HL-60 (cell line): Measurements from ENCODE around the gene MAB21L3.

Experiments
- DNase-seq, 2 experiments: peaks; one replicate each; pipeline ENCODE4 v3.0.0-alpha.2; 2010 to 2020; ENCODE audit warnings: low read depth in 1 of 2, low spot score in 1 of 2
- H3K27ac ChIP-seq: fragments of 250-450 bp; sonication (Bioruptor Pico); replicated peaks from 2 replicates; pipeline ENCODE4 v1.5.1; 2020; ENCODE audit warnings: mild to moderate bottlenecking, moderate library complexity
- H3K27me3 ChIP-seq: fragments of 250-450 bp; sonication (Bioruptor Pico); 2 replicates; pipeline ENCODE4 v1.5.1; 2021; ENCODE audit warnings: mild to moderate bottlenecking, moderate library complexity; ENCODE audit not compliant: insufficient read depth, poor library complexity, severe bottlenecking
- H3K4me3 ChIP-seq: replicated peaks from 2 replicates; pipeline ENCODE4 v1.5.1; 2011; ENCODE audit warnings: mild to moderate bottlenecking, control low read depth, low read length; ENCODE audit not compliant: insufficient read depth
- GABPA ChIP-seq: IDR thresholded peaks from 2 replicates; pipeline ENCODE4 v1.6.1; 2012; ENCODE audit warnings: low read depth
- POLR2AphosphoS5 ChIP-seq: IDR thresholded peaks from 2 replicates; pipeline ENCODE4 v1.6.1; 2012; ENCODE audit warnings: low read depth
- SPI1 ChIP-seq: IDR thresholded peaks from 2 replicates; pipeline ENCODE4 v1.6.1; 2012; ENCODE audit warnings: low read depth, mild to moderate bottlenecking, borderline replicate concordance
- TF ChIP-seq, protein P1 (sequence below): IDR thresholded peaks from one replicate; pipeline ENCODE4 v1.5.1; 2011; ENCODE audit warnings: low read length, control low read depth, inconsistent platforms; ENCODE audit not compliant: insufficient read depth
- TF ChIP-seq, protein P2 (sequence below): IDR thresholded peaks from 2 replicates; pipeline ENCODE4 v1.6.1; 2012; ENCODE audit warnings: low read depth; ENCODE audit not compliant: insufficient replicate concordance

MAB21L3 gene

DNA sequence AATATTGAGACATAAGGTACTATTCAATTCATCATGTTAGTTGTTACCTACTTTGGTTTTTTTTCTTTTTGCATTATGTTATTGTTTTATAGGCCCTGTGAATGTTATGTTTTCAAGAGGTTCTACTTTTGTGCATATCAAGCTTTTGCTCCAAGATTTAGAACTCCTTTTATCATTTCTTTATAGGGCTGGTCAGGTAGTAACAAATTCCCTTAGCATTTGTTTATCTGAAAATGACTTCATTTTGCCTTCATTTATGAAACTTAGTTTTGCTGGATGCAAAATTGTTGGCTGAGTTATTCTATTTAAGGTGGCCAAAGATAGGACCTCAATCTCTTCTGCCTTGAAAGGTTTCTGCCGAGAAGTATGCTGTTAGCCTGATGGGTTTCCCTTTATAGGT lies 21.3 kb upstream of the MAB21L3 start:
- TF ChIP-seq POLR2AphosphoS5 (no peak), SPI1 (no peak), GABPA (no peak)
- TF ChIP-seq, protein P1, sequence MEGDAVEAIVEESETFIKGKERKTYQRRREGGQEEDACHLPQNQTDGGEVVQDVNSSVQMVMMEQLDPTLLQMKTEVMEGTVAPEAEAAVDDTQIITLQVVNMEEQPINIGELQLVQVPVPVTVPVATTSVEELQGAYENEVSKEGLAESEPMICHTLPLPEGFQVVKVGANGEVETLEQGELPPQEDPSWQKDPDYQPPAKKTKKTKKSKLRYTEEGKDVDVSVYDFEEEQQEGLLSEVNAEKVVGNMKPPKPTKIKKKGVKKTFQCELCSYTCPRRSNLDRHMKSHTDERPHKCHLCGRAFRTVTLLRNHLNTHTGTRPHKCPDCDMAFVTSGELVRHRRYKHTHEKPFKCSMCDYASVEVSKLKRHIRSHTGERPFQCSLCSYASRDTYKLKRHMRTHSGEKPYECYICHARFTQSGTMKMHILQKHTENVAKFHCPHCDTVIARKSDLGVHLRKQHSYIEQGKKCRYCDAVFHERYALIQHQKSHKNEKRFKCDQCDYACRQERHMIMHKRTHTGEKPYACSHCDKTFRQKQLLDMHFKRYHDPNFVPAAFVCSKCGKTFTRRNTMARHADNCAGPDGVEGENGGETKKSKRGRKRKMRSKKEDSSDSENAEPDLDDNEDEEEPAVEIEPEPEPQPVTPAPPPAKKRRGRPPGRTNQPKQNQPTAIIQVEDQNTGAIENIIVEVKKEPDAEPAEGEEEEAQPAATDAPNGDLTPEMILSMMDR, result no peak
- TF ChIP-seq, protein P2, sequence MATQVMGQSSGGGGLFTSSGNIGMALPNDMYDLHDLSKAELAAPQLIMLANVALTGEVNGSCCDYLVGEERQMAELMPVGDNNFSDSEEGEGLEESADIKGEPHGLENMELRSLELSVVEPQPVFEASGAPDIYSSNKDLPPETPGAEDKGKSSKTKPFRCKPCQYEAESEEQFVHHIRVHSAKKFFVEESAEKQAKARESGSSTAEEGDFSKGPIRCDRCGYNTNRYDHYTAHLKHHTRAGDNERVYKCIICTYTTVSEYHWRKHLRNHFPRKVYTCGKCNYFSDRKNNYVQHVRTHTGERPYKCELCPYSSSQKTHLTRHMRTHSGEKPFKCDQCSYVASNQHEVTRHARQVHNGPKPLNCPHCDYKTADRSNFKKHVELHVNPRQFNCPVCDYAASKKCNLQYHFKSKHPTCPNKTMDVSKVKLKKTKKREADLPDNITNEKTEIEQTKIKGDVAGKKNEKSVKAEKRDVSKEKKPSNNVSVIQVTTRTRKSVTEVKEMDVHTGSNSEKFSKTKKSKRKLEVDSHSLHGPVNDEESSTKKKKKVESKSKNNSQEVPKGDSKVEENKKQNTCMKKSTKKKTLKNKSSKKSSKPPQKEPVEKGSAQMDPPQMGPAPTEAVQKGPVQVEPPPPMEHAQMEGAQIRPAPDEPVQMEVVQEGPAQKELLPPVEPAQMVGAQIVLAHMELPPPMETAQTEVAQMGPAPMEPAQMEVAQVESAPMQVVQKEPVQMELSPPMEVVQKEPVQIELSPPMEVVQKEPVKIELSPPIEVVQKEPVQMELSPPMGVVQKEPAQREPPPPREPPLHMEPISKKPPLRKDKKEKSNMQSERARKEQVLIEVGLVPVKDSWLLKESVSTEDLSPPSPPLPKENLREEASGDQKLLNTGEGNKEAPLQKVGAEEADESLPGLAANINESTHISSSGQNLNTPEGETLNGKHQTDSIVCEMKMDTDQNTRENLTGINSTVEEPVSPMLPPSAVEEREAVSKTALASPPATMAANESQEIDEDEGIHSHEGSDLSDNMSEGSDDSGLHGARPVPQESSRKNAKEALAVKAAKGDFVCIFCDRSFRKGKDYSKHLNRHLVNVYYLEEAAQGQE, result no peak
- Histone ChIP-seq H3K27ac (no peak overlapping the region), H3K4me3 (no peak overlapping the region)

DNA sequence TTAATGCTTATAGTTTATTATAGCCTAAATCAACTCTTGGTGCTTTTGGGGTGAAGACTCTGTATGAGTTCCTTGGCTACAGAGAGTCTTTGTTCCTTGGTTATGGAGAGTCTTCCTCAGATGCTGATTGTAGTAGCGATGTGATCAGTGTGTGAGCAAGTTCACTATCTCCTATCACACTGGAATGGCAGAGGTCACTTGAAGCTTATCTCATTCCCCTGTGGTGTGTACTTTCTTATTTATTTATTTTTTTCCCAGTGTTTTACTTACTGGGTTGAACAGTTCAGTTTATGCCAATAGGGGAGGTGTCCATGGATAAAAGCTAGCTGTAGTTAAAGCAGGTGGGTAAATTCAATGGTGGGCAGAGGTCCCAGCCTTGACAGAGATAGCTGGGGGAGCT lies 20.1 kb upstream of the MAB21L3 start:
- TF ChIP-seq GABPA (no peak), POLR2AphosphoS5 (no peak)
- DNase-seq, result no peak
- no peak overlapping the region for H3K4me3 ChIP-seq
- H3K27me3 ChIP-seq, result no peaks in the 10 kb centered on the region
- no peak overlapping the region for H3K27ac ChIP-seq

More for the DNA sequence above, 21.3 kb upstream of the MAB21L3 start:
- H3K27me3 ChIP-seq, result no peaks in the 10 kb centered on the region
- no peak for DNase-seq

DNA sequence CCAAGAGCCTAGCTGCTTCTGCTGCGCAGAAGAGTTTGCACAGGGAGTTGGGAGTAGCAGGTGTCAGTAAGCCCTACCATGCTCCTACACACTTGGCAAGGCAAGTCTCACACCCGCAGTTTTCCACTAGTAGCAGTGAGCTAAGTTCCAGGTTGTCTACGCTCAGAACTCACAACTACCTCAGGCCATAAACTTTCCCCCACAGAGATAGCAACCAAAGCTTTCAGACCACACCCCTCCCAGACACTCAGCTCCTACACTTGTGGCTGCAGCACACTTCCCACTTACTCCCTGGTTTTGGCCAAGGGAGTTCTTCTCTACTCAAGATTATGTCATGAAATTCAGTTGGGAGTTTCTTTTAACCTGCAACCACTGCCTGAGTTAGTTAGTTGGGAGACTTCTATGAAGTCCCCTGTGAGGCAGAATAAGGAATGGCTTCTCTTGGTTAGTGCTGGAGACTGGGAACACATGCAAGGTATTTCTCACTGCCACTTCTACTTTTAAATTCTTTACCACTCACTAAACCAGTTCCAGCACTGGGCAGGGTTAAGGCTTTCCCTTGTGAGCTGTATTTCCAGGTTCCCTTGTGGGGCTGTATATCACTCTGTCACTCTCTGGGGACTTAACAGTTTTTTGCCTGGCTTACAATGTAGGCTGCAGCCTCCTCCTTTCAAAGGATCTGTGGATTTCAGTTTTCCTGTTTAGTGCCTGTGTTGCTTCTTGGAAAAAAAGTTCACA lies 18.3 kb upstream of the MAB21L3 start:
- TF ChIP-seq, protein P1, result no peak
- TF ChIP-seq POLR2AphosphoS5 (no peak), GABPA (no peak)
- H3K27ac ChIP-seq, result no peak overlapping the region
- DNase-seq, result no peak
- no peak overlapping the region for H3K4me3 ChIP-seq
- H3K27me3 ChIP-seq, result no peaks in the 10 kb centered on the region

DNA sequence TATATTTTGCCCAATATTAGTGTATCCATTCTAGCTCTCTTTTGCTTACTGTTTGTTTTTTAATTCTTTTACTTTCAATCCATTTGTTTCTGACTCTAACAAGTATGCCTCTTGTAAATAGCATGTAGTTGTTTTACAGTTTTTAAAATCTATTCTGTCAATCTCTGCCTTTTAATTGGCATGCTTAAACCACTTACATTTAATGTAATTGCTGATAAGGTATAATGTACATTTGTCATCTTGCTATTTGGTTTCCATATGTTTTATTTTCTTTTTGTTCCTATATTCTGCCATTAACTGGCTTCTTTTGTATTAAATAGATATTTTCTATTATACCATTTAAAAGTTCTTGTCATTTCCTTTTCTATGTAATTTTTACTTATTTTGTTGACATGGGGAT lies 16.2 kb upstream of the MAB21L3 start:
- Histone ChIP-seq H3K27ac (no peak overlapping the region), H3K4me3 (no peak overlapping the region), H3K27me3 (no peaks in the 10 kb centered on the region)
- TF ChIP-seq, protein P1, result no peak
- TF ChIP-seq POLR2AphosphoS5 (no peak), SPI1 (no peak)
- DNase-seq, result no peak

DNA sequence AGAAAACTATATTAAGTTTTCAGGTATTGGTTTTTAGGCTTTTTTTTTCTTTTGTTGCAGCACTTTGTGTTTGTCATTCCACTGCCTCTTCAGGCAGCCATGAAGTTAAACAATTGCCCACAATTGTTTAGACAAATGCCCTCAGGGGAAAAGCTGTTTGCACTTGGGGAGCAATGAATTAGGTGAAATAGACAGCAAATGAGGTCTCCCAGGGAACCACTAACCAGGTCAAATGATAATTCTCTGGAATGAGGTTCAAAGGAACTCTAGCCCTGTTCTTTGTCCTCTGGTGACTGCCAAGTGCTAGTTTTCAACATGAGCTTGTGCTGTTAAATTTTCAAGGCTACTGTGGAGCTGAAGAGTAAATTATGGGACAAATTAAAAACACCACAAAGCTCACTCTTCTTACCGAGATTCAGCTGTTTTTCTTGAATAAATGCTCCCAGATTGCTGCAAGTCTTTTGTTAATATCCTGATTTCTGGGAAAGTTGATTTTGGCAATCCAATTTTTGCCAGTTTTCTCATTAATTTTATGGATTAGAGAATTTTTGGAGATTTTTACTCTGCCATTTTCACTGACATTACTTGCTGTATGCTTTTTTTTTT lies 15.1 kb upstream of the MAB21L3 start:
- no peak for DNase-seq
- no peak overlapping the region for H3K27ac ChIP-seq
- no peak overlapping the region for H3K4me3 ChIP-seq
- TF ChIP-seq GABPA (no peak), POLR2AphosphoS5 (no peak), SPI1 (no peak)
- TF ChIP-seq, protein P2, result no peak
- TF ChIP-seq, protein P1, result no peak
- no peaks in the 10 kb centered on the region for H3K27me3 ChIP-seq
